Aorta (tissue), 5 donors: ENCODE measurements around the gene ETV3. TPM values are rescaled to one million over a fixed set of nuclear protein-coding genes. Genes with fewer than 3 reads are reported as not detected.

ENCODE experiments used
- ATAC-seq: fragments of 200-7000 bp; cut with Tn5 transposase; one replicate; pipeline ENCODE4 v1.9.1; 2022; ENCODE audit warnings: moderate library complexity; ENCODE audit not compliant: low FRiP score
- DNase-seq, 2 donors: peaks; one replicate each; pipeline ENCODE4 v3.0.0-alpha.2; 2020
- H3K27ac ChIP-seq, 2 donors: one replicate each; pipeline ENCODE4 v1.5.1; 2013; ENCODE audit warnings: low read length in 2 of 2, mild to moderate bottlenecking in 2 of 2, moderate library complexity in 2 of 2, control low read depth in 1 of 2, inconsistent platforms in 1 of 2, low read depth in 1 of 2
- H3K27me3 ChIP-seq, 2 donors: one replicate each; pipeline ENCODE4 v1.6.1; 2013; ENCODE audit warnings: control low read depth in 1 of 2, low read length in 1 of 2, mild to moderate bottlenecking in 1 of 2, moderate library complexity in 1 of 2; ENCODE audit not compliant: insufficient read depth in 2 of 2, control insufficient read depth in 1 of 2
- H3K36me3 ChIP-seq, 2 donors: one replicate each; pipeline ENCODE4 v1.6.1; 2013; ENCODE audit warnings: control low read depth in 1 of 2, low read length in 1 of 2, mild to moderate bottlenecking in 1 of 2; ENCODE audit not compliant: insufficient read depth in 2 of 2, control insufficient read depth in 1 of 2
- H3K4me1 ChIP-seq, 2 donors: one replicate each; pipeline ENCODE4 v1.6.1; 2013; ENCODE audit warnings: low read length in 2 of 2, control low read depth in 1 of 2, mild to moderate bottlenecking in 1 of 2, moderate library complexity in 1 of 2; ENCODE audit not compliant: insufficient read depth in 2 of 2, control insufficient read depth in 1 of 2
- H3K4me3 ChIP-seq, 2 donors: one replicate each; pipeline ENCODE4 v1.5.1; 2013; ENCODE audit warnings: low read length in 2 of 2, control low read depth in 1 of 2, mild to moderate bottlenecking in 1 of 2
- H3K9me3 ChIP-seq: one replicate; pipeline ENCODE4 v1.6.1; 2013; ENCODE audit warnings: mild to moderate bottlenecking, low read length; ENCODE audit not compliant: control insufficient read depth
- WGBS, 2 donors: extraction: QIAGEN DNeasy Blood & Tissue Kit; methylation state at CpG; one replicate each; pipeline ENCODE4 v1.1.7; 2013; 5-methylcytosine and 5-hydroxymethylcytosine counted together
- intact Hi-C, 2 donors: fragments of 100-400 bp; cut with DNase I; formaldehyde crosslinking; loops; one replicate each; pipeline versions ENCODE4 v1.14.2 to v1.15.0; 2022
- polyA plus RNA-seq, 2 donors: library from polyadenylated mRNA; stranded (reverse); fragments of 200-250 nt; gene quantifications; one replicate each; pipeline ENCODE4 v1.2.3, GENCODE V29; 2013
- total RNA-seq, 2 donors: library from RNA; stranded (reverse); fragmentation: NEBNext Ultra II Directional; extraction: Animal tissue kit (Norgen Biotek cat#: 25700); gene quantifications; one replicate each; pipeline ENCODE4 v1.2.1, GENCODE V29; 2021
- donor health status: healthy with polysubstance abuse.
- donor health status: Bipolar disorder and iron deficiency.
- donor health status: DM: no; HTN: no; CAD: no.
- donor health status: DM: no; HTN: no; CAD: no.
- donor health status: DM: yes; HTN: yes; CAD: no.

The ETV3 gene
- total and polyA plus RNA-seq, 4 donors: 6.6 to 33.6 (median 22.2) TPM

- no peak for ATAC-seq
- no peak for DNase-seq
- Histone ChIP-seq H3K36me3 (no peaks in the 10 kb centered on the region), H3K27me3 (no peaks in the 10 kb centered on the region), H3K4me1 (no peaks in the 10 kb centered on the region), H3K4me3 (no peak overlapping the region), H3K27ac (no peak overlapping the region), H3K9me3 (no peaks in the 10 kb centered on the region)
- intact Hi-C loops: loop anchor here in 1 of 2 donors (2.0 kb wide), 1 partner anchor 66 kb away; no protein-coding TSS in a partner anchor
- WGBS, 2 donors: 91% methylated on average over 4 of the region's 4 CpGs
Observed at GRCh38 chr1:157091186-157091585, 47.0 kb downstream of the ETV3 start.

- intact Hi-C loops: loop anchor here (1.0 to 2.0 kb wide), 2 partner anchors 66 kb away; no protein-coding TSS in a partner anchor
- Histone ChIP-seq H3K4me3 (no peak overlapping the region), H3K36me3 (no peaks in the 10 kb centered on the region), H3K27me3 (no peaks in the 10 kb centered on the region), H3K27ac (no peak overlapping the region), H3K4me1 (no peaks in the 10 kb centered on the region), H3K9me3 (no peaks in the 10 kb centered on the region)
- ATAC-seq (no peak), DNase-seq (no peak)
- 74 to 77% methylated on average over 3 of the region's 3 CpGs for WGBS, 2 donors
Observed at GRCh38 chr1:157090771-157091170, 47.4 kb downstream of the ETV3 start.

GRCh38 chr1:157090196-157090647 is 48.0 kb downstream of the ETV3 start:
- Histone ChIP-seq H3K36me3 (no peaks in the 10 kb centered on the region), H3K9me3 (no peaks in the 10 kb centered on the region), H3K4me3 (no peak overlapping the region), H3K27ac (no peak overlapping the region), H3K27me3 (no peaks in the 10 kb centered on the region), H3K4me1 (no peaks in the 10 kb centered on the region)
- intact Hi-C loops: loop anchor here (1.0 to 2.0 kb wide), 2 partner anchors 66 to 67 kb away; no protein-coding TSS in a partner anchor
- ATAC-seq (peak; percentile 89), DNase-seq (peak; percentile 90 to 96)
- 11 to 14% methylated on average over 10 of the region's 10 CpGs for WGBS, 2 donors

- Histone ChIP-seq H3K4me1 (no peaks in the 10 kb centered on the region), H3K27me3 (no peaks in the 10 kb centered on the region), H3K9me3 (no peaks in the 10 kb centered on the region), H3K4me3 (no peak overlapping the region), H3K27ac (no peak overlapping the region), H3K36me3 (no peaks in the 10 kb centered on the region)
- DNase-seq (no peak), ATAC-seq (no peak)
- intact Hi-C loops: loop anchor here (1.0 to 2.0 kb wide), 2 partner anchors 67 kb away; no protein-coding TSS in a partner anchor
- WGBS, 2 donors: 83 to 92% methylated on average over 9 of the region's 9 CpGs
Observed at GRCh38 chr1:157089789-157090188, 48.4 kb downstream of the ETV3 start.

GRCh38 chr1:157088607-157089006 is 49.6 kb downstream of the ETV3 start:
- intact Hi-C loops: no loop called here
- Histone ChIP-seq H3K27ac (no peak overlapping the region), H3K4me3 (no peak overlapping the region), H3K9me3 (no peaks in the 10 kb centered on the region), H3K27me3 (no peaks in the 10 kb centered on the region), H3K4me1 (no peaks in the 10 kb centered on the region), H3K36me3 (no peaks in the 10 kb centered on the region)
- no peak for DNase-seq
- no peak for ATAC-seq

- no peaks in the 10 kb centered on the region for H3K9me3 ChIP-seq
- no peaks in the 10 kb centered on the region for H3K4me1 ChIP-seq
- DNase-seq (no peak), ATAC-seq (no peak)
- WGBS, 2 donors: 89 to 90% methylated on average over 5 of the region's 5 CpGs
- peaks cover 0 to 2% of the 10 kb centered on the region in 2 donors for H3K27me3 ChIP-seq
- H3K36me3 ChIP-seq: no peaks in the 10 kb centered on the region
- intact Hi-C loops: no loop called here
- no peak overlapping the region for H3K4me3 ChIP-seq
- H3K27ac ChIP-seq: no peak overlapping the region
Observed at GRCh38 chr1:157087030-157087429, 51.2 kb downstream of the ETV3 start.

GRCh38 chr1:157086299-157086698 is 51.9 kb downstream of the ETV3 start:
- DNase-seq: no peak

GRCh38 chr1:157085421-157085820 is 52.8 kb downstream of the ETV3 start:
- intact Hi-C loops: no loop called here
- Histone ChIP-seq H3K4me1 (no peaks in the 10 kb centered on the region), H3K27ac (no peak overlapping the region), H3K9me3 (no peaks in the 10 kb centered on the region), H3K4me3 (no peak overlapping the region), H3K36me3 (no peaks in the 10 kb centered on the region), H3K27me3 (peaks cover 0 to 2% of the 10 kb centered on the region in 2 donors)
- no peak for ATAC-seq
- no peak for DNase-seq
- 83 to 88% methylated on average over 5 of the region's 5 CpGs for WGBS, 2 donors

More at GRCh38 chr1:157086299-157086698, 51.9 kb downstream of the ETV3 start:
- 82 to 83% methylated on average over 6 of the region's 6 CpGs for WGBS, 2 donors
- Histone ChIP-seq H3K9me3 (no peaks in the 10 kb centered on the region), H3K4me3 (no peak overlapping the region), H3K4me1 (no peaks in the 10 kb centered on the region), H3K27me3 (peaks cover 0 to 2% of the 10 kb centered on the region in 2 donors), H3K27ac (no peak overlapping the region), H3K36me3 (no peaks in the 10 kb centered on the region)
- intact Hi-C loops: no loop called here
- no peak for ATAC-seq

- Histone ChIP-seq H3K9me3 (no peaks in the 10 kb centered on the region), H3K4me3 (no peak overlapping the region), H3K4me1 (no peaks in the 10 kb centered on the region), H3K36me3 (no peaks in the 10 kb centered on the region), H3K27ac (no peak overlapping the region), H3K27me3 (peaks cover 0 to 2% of the 10 kb centered on the region in 2 donors)
- ATAC-seq: no peak
- WGBS, 2 donors: 73 to 75% methylated on average over 5 of the region's 5 CpGs
- intact Hi-C loops: no loop called here
- DNase-seq: no peak
Observed at GRCh38 chr1:157084720-157085119, 53.5 kb downstream of the ETV3 start.
